Activated CD8-positive, alpha-beta memory T cell treated with anti-CD3 and anti-CD28 coated beads, Interleukin-2, amount 50 U/mL, for 4 hours (primary cell): ENCODE measurements around the gene DSN1.

Source experiments
- DNase-seq: peaks from one replicate; pipeline ENCODE4 v3.0.0-alpha.2; 2020

DSN1 gene

DNA sequence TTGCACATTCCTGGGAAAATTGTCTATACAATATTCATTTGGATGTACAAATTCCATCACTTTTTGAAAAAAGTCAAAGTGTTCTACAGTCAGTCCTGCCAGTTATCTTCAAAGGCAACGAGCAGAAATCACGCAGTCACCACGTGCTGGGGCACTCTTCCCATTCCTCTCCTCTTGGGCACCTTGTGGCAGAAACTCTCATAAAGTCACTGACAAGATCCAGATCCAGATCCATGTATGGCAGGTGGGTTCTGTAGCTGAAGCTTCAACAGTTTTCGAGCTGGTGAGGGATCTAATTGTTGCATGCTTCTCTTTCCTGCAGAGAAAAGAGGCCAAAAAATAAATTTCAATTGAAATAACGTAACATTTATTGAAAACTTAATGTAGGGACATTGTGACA, 21.0 kb downstream of the DSN1 start:
- no peak for DNase-seq

DNA sequence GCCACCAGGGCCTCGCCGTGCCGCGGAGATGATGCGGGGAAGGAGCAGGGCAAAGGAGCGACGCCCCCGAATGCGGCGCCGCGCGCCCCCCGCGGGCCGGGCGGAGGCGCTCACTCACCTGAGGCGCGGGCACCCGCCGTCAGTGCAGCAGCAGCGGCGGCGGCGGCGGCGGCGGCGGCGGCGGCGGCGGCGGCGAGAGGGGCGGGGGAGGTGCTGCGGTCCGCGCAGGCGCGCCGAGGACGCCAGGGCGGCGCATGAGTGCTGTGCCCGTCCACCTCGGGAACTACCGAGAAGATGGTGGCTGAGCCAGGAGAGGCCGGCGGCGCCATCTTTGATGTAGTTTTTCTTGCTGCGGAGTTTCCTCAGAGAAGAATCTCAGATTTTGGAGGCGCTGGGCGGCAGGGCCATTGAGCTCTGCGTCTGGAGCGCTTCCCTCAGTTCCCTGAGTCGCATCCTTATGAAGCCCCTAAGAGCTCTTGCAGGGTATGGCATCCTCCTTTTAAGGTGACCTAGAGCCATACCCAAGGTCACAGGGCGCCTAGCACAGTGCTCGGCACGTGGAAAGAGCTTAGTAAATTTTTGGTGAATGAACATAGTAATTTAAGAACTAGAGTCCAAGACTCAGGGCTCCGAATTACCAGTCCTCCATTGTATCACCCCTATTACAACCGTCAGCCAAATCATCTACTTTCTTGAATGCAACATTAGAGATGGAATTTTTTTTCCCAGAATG, 27.5 kb downstream of the DSN1 start, which contains the start of gene NDRG3:
Gene NDRG3, minus strand, starts transcription at position 164 of the 733 bp plus-strand sequence. CDS start 24,355 bp downstream, outside the sequence.
- DNase-seq: peak; percentile 89

DNA sequence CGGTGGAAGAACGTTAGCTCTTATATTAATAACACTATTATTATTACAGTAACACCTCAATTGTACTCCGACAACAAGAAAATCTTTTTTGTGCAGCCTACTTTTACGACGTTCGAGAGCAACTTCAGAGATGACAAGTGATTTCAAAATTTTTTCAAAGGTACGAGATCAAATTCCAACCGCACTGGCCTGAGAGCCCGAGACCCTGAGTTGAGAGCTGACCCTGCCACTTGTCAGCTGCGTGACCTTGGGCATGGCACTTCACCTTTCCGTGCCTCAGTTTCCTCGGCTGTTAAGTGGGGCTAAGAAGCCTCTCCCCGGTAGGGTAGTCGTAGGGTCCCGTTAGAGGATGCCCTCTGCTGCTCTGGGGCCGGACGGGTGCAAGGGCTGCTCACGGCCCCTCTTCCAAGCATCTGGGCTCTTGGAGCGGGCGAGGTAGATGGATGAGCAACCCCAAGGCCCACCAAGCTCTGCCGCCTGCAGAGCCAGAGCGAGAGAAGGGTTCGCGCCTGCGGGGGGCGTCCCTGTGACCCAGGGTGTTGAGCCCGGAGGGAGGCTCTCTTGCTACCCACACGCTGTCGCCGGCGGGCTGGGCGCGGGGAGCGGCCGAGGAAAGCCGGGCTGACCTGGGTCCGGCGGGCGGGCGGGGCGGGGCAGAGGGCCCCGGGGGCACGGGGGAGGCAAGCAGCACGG, 28.2 kb downstream of the DSN1 start:
- no peak for DNase-seq

- no peak for DNase-seq
Observed at GRCh38 chr20:36744764-36745191, 28.8 kb downstream of the DSN1 start.

DNA sequence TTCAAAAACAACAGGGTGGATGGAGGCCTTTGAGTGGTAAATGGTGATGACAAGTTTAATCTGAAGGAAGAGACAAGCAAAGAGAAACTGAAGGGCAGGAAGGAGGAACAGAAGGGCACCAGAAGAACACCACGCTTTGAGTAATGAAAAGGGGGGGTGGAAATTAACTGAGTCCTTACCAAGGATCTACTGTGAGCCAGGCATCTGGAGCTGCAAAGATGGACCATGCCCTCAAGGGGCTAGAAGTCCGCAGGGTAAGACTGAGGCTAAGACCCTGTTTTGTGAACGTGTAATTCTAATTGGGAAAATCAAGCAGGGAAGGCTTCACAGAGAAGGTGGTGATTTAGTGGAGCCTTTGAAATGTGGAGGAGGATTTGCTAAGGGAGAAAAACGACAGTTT, 29.3 kb downstream of the DSN1 start:
- no peak for DNase-seq

GRCh38 chr20:36742558-36742957, 31.0 kb downstream of the DSN1 start:
- no peak for DNase-seq

- DNase-seq: no peak
Observed at GRCh38 chr20:36741072-36741471, 32.5 kb downstream of the DSN1 start.

DNA sequence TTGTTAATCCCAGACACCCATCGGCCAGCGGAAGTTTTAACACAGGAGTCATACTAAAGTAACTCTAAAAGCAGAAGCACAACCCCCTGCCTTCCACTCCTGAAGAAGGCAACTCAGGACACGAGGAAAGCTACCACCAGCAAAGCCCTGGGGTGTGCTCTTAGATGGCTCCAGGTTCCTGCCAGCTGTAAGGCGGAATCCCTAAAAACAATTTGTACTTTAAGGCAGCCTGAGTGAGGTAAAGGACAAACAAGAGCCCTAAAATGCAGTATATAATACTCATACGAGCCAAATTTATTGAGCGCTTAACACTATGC, 36.4 kb downstream of the DSN1 start:
- DNase-seq: no peak

GRCh38 chr20:36736451-36737182, 36.9 kb downstream of the DSN1 start:
- DNase-seq: no peak

DNA sequence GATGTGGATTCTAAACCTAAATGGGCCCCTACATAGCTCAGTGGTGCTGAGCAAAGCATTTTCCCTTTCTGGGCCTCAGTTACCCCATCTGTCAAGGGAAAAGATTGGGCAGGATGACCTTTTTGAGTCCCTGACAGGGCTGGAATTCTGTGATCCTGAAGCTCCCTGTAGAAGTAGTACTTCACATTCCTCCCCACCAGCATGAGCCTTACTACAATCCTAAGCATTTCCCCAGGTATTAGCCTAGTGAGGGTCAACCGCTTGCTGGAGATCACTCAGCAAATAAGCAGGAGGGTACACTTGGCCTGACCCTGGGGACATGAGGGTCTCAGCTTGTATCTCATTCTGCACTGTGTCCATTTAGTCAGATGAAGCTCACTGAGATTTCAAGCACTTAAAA, 41.1 kb downstream of the DSN1 start:
- DNase-seq: no peak

- DNase-seq: no peak
Observed at GRCh38 chr20:36728986-36729385, 44.6 kb downstream of the DSN1 start.

DNA sequence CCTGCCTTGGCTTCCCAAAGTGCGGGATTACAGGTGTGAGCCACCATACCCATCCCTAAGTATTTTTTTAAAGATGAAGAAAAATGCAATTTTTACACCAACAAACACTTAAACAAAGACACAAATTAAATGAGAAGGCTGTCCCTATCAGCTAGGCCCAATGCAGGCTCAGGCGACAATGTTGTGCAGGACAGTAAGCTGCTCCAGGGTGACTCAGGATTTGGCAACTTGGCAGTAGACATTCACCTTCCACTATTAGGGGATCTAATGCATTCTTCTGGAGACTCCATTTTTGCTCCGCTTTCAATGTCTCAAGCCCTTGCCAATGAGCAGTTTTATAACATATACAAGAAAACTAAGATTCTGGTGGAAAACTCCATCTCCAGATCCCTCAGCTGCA, 47.4 kb downstream of the DSN1 start:
- DNase-seq: no peak

DNA sequence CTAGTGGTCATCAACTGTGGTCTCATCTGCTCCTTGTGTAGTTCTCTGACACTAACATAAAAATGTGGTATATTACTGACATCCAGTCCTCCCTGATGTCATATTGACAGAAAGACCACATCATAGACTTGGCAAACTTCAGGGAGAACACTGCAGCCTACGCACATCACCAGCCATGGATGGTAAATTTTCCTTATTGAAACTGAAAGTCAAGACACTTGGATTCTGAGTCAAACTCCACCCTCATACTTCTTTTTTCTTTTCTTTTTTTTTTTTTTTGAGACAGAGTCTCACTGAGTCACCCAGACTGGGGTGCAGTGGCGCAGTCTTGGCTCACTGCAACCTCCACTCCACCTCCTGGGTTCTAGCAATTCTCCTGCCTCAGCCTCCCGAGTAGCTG, 53.1 kb downstream of the DSN1 start:
- DNase-seq: no peak

DNA sequence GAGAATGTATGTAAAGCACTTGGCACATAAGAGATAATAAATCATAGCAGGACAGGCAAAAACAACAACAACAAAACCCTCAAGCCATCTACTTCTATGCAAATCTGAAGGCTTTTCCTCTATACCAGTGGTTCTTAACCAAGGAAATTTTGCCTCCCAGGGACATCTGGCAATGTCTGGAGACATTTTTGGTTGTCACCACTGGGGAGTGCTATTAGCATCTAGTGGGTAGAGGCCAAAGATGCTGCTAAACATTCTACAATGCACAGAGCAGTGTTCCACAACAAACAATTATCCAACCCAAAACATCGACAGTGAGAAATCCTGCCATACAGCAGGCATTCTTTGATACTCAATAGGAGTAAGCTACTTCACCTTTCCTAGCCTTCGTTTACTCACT, 55.9 kb downstream of the DSN1 start:
- DNase-seq: no peak

DNA sequence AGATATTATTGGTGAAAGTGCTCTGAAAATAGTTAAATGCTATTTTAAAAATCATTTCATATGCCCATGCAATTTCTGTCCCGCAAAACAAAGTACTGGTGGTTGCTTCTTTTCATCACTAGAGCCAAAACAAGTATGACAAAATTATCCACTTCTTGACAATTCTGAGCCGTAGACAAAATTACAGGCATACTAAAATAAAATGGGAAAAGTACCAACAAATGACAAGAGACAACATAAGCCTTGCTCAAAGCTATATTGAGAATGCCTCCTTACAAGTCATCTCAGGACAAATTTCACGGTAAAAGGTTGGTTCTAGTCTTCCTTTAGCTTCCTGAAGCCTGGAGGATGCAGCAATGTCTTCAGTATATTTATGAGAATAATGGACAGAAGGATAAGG, 56.5 kb downstream of the DSN1 start:
- DNase-seq: no peak

DNA sequence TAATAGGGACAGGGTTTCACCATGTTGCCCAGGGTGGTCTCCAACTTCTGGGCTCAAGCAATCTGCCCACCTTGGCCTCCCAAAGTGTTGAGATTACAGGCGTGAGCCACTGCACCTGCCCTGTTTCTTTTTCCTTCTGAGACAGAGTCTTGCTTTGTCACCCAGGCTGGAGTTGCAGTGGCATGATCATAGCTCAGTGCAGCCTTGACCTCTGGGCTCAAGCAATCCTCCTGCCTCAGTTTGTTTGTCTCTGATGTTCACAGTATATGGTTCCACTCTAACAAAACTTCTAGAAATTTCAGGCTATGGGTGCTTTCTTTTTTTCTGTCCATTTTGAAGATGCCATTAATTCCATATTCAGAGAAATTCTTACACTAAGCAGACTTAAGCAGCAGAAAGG, 60.8 kb downstream of the DSN1 start:
- DNase-seq: no peak

DNA sequence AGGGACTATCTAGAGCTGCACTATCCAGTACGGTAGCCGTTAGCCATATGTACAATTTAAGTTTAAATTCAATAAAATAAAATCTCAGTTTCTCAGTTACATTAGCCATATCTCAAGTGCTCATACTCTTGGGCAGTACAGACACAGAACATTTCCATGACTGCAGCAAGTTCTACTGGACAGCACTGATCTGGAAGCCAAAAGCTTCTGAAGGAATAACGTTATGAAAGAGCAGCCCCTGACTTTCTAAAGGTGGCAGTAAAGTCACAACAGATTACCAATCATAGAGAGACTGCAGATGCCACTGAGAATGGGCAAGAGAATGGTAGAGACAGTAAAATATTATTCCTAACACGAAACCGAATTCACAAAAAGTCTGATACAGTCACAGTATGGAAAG, 64.4 kb downstream of the DSN1 start:
- DNase-seq: no peak

- no peak for DNase-seq
Observed at GRCh38 chr20:36703530-36703929, 70.0 kb downstream of the DSN1 start.
